ENCODE results near the gene SF3A1. TPM values are rescaled to one million over a fixed set of nuclear protein-coding genes. Genes with fewer than 3 reads are reported as not detected.
A peak's percentile ranks its signal among the peaks of the same experiment; 100 is the strongest.

SF3A1 gene
- total RNA-seq, 1 experiment from 2014 or later: 167 TPM

GRCh38 chr22:30305519-30305905 lies 51.2 kb downstream of the SF3A1 start:
- ChIA-PET POLR2A (interaction anchor here (6.3 kb wide), 1 partner anchor 16 kb away, joined by 41 read pairs; the partner anchor contains the start of gene CASTOR1), CTCF (interaction anchor here (1.0 to 1.4 kb wide), 3 partner anchors 14 to 50 kb away, joined by 4 to 5 read pairs (median 4); no protein-coding TSS in a partner anchor)
- Mint-ChIP-seq H3K9me3 (ENCODE audit: unreplicated experiment) (no peaks in the 10 kb centered on the region), H3K36me3 (ENCODE audit: insufficient read depth, unreplicated experiment) (peaks cover under 1% of the 10 kb centered on the region), H3K4me3 (ENCODE audit: unreplicated experiment) (peak overlapping the region; percentile 15), H3K27ac (ENCODE audit: low read depth, unreplicated experiment) (peak overlapping the region; percentile 49), H3K27me3 (ENCODE audit: insufficient read depth, unreplicated experiment) (no peaks in the 10 kb centered on the region), H3K4me1 (ENCODE audit: insufficient read depth, unreplicated experiment) (peaks cover 60% of the 10 kb centered on the region)
- TF ChIP-seq CTCF (IDR thresholded peaks at IDR 0.05; ENCODE audit: unreplicated experiment): no peak
- intact Hi-C loops (cut with micrococcal nuclease): no loop called here
- peak; percentile 42 for DNase-seq (ENCODE audit: unreplicated experiment)
- BruUV-seq (replicated peaks): no TSS peak

- Mint-ChIP-seq H3K27me3 (ENCODE audit: insufficient read depth, unreplicated experiment) (no peaks in the 10 kb centered on the region), H3K27ac (ENCODE audit: low read depth, unreplicated experiment) (peak overlapping the region; percentile 49), H3K4me1 (ENCODE audit: insufficient read depth, unreplicated experiment) (peaks cover 55% of the 10 kb centered on the region), H3K9me3 (ENCODE audit: unreplicated experiment) (no peaks in the 10 kb centered on the region), H3K4me3 (ENCODE audit: unreplicated experiment) (peak overlapping the region; percentile 15), H3K36me3 (ENCODE audit: insufficient read depth, unreplicated experiment) (peaks cover 6% of the 10 kb centered on the region)
- CTCF ChIA-PET: interaction anchor here (0.8 to 1.6 kb wide), 4 partner anchors 13 to 49 kb away, joined by 4 to 5 read pairs (median 4); no protein-coding TSS in a partner anchor
- TF ChIP-seq CTCF (IDR thresholded peaks at IDR 0.05; ENCODE audit: unreplicated experiment): no peak
- intact Hi-C loops (cut with micrococcal nuclease): no loop called here
- POLR2A ChIA-PET: interaction anchor here (6.3 kb wide), 1 partner anchor 15 kb away, joined by 41 read pairs; the partner anchor contains the start of gene CASTOR1
- no TSS peak for BruUV-seq (replicated peaks)
- DNase-seq (ENCODE audit: unreplicated experiment): peak; percentile 62
Observed at GRCh38 chr22:30304495-30305244, 52.0 kb downstream of the SF3A1 start.

- ChIA-PET CTCF (interaction anchor here (1.2 to 3.4 kb wide), 3 partner anchors 11 to 39 kb away, joined by 3 to 21 read pairs (median 4); partner anchors contain the start of gene CASTOR1), POLR2A (interaction anchor here (1.3 to 6.3 kb wide), 4 partner anchors 9 to 25 kb away, joined by 8 to 41 read pairs (median 10); partner anchors contain the start of genes CASTOR1 and TBC1D10A)
- BruUV-seq (replicated peaks): no TSS peak
- Mint-ChIP-seq H3K9me3 (ENCODE audit: unreplicated experiment) (no peaks in the 10 kb centered on the region), H3K27ac (ENCODE audit: low read depth, unreplicated experiment) (peak overlapping the region; percentile 77), H3K36me3 (ENCODE audit: insufficient read depth, unreplicated experiment) (peaks cover 20% of the 10 kb centered on the region), H3K4me1 (ENCODE audit: insufficient read depth, unreplicated experiment) (peaks cover 47% of the 10 kb centered on the region), H3K4me3 (ENCODE audit: unreplicated experiment) (no peak overlapping the region), H3K27me3 (ENCODE audit: insufficient read depth, unreplicated experiment) (no peaks in the 10 kb centered on the region)
- DNase-seq (ENCODE audit: unreplicated experiment): no peak
- TF ChIP-seq CTCF (IDR thresholded peaks at IDR 0.05; ENCODE audit: unreplicated experiment): no peak
- intact Hi-C loops (cut with micrococcal nuclease): no loop called here
Observed at GRCh38 chr22:30302810-30303138, 53.9 kb downstream of the SF3A1 start.

GRCh38 chr22:30301995-30302809 lies 54.5 kb downstream of the SF3A1 start:
- DNase-seq (ENCODE audit: unreplicated experiment): peak; percentile 85

More at GRCh38 chr22:30301995-30302809, 54.5 kb downstream of the SF3A1 start:
- intact Hi-C loops (cut with micrococcal nuclease): no loop called here
- peaks cover 21% of the 10 kb centered on the region for H3K36me3 Mint-ChIP-seq (ENCODE audit: insufficient read depth, unreplicated experiment)
- POLR2A ChIA-PET: interaction anchor here (1.3 to 6.3 kb wide), 5 partner anchors 9 to 54 kb away, joined by 7 to 41 read pairs (median 9); partner anchors contain the start of genes CASTOR1, CCDC157, SF3A1 and TBC1D10A
- no peaks in the 10 kb centered on the region for H3K9me3 Mint-ChIP-seq (ENCODE audit: unreplicated experiment)
- no peak overlapping the region for H3K4me3 Mint-ChIP-seq (ENCODE audit: unreplicated experiment)
- no TSS peak for BruUV-seq (replicated peaks)
- no peak for TF ChIP-seq CTCF (IDR thresholded peaks at IDR 0.05; ENCODE audit: unreplicated experiment)
- peak overlapping the region; percentile 77 for H3K27ac Mint-ChIP-seq (ENCODE audit: low read depth, unreplicated experiment)
- H3K4me1 Mint-ChIP-seq (ENCODE audit: insufficient read depth, unreplicated experiment): peaks cover 47% of the 10 kb centered on the region
- H3K27me3 Mint-ChIP-seq (ENCODE audit: insufficient read depth, unreplicated experiment): no peaks in the 10 kb centered on the region
- CTCF ChIA-PET: interaction anchor here (0.6 to 3.4 kb wide), 4 partner anchors 8 to 39 kb away, joined by 3 to 21 read pairs (median 4); partner anchors contain the start of gene CASTOR1

All from MCF 10A (cell line).